IMR-90 (cell line): ENCODE measurements around the gene ITGA1. TPM values are rescaled to one million over a fixed set of nuclear protein-coding genes. Genes with fewer than 3 reads are reported as not detected.

Experiments used
- ATAC-seq: fragments of 200-7000 bp; cut with Tn5 transposase; 2 replicates; pipeline ENCODE4 v1.9.1; 2020; ENCODE audit warnings: low read depth, mild to moderate bottlenecking, moderate library complexity
- BruUV-seq: library from RNA; stranded (reverse); fragments of 400-500 nt; replicated peaks from 2 replicates; lab custom pipeline; 2021; lab: Mats Ljungman, UMichigan
- CTCF ChIA-PET: fragments of 300-600 bp; formaldehyde crosslinking; extraction: SDS; loops from one replicate; lab custom pipeline; 2021; ENCODE audit warnings: antibody characterized with exemption; lab: Yijun Ruan, JAX
- POLR2A ChIA-PET: fragments of 300-600 bp; sonication (Branson Sonifier 250); formaldehyde crosslinking; loops from one replicate; lab custom pipeline; 2022; ENCODE audit warnings: antibody characterized with exemption; ENCODE audit not compliant: unreplicated experiment; lab: Charles Lee
- DNase-seq: peaks from one replicate; pipeline ENCODE4 v3.0.0; 2013
- H2AFZ ChIP-seq: replicated peaks from 2 replicates; pipeline ENCODE3; 2013; ENCODE audit warnings: low read length, mild to moderate bottlenecking; ENCODE audit not compliant: poor library complexity
- H2AK5ac ChIP-seq: 2 replicates; pipeline ENCODE4 v1.6.1; 2013; ENCODE audit warnings: low read depth, low read length, inconsistent platforms
- H2AK9ac ChIP-seq: replicated peaks from 2 replicates; pipeline ENCODE3; 2013; ENCODE audit warnings: mild to moderate bottlenecking, low read depth, low read length, moderate library complexity; ENCODE audit not compliant: poor library complexity
- H2BK120ac ChIP-seq: 2 replicates; pipeline ENCODE4 v1.6.1; 2013; ENCODE audit warnings: low read depth, low read length, inconsistent platforms
- H2BK15ac ChIP-seq: 3 replicates; pipeline ENCODE4 v1.6.1; 2013; ENCODE audit warnings: low read depth, low read length, inconsistent platforms
- H2BK20ac ChIP-seq: 2 replicates; pipeline ENCODE4 v1.6.1; 2013; ENCODE audit warnings: low read depth, mild to moderate bottlenecking, inconsistent platforms, low read length, moderate library complexity
- H2BK5ac ChIP-seq: 2 replicates; pipeline ENCODE4 v1.6.1; 2013; ENCODE audit warnings: mild to moderate bottlenecking, low read depth, low read length, inconsistent platforms; ENCODE audit not compliant: poor library complexity, severe bottlenecking
- H3K14ac ChIP-seq: replicated peaks from 2 replicates; pipeline ENCODE4 v1.6.1; 2013; ENCODE audit warnings: low read depth, low read length, inconsistent platforms
- H3K18ac ChIP-seq: 2 replicates; pipeline ENCODE4 v1.6.1; 2013; ENCODE audit warnings: low read depth, low read length, control low read depth
- H3K23ac ChIP-seq: 2 replicates; pipeline ENCODE4 v1.6.1; 2013; ENCODE audit warnings: low read depth, low read length, inconsistent platforms
- H3K27ac ChIP-seq: 2 replicates; pipeline ENCODE4 v1.5.1; 2013; ENCODE audit warnings: mild to moderate bottlenecking, control low read depth, low read length; ENCODE audit not compliant: insufficient read depth
- H3K27me3 ChIP-seq: 2 replicates; pipeline ENCODE4 v1.6.1; 2013; ENCODE audit warnings: low read length; ENCODE audit not compliant: control insufficient read depth, insufficient read depth
- H3K36me3 ChIP-seq: 2 replicates; pipeline ENCODE4 v1.6.1; 2013; ENCODE audit warnings: low read length, mixed read lengths; ENCODE audit not compliant: control insufficient read depth, insufficient read depth
- H3K4ac ChIP-seq: 2 replicates; pipeline ENCODE4 v1.6.1; 2013; ENCODE audit warnings: low read depth, low read length, inconsistent platforms
- H3K4me1 ChIP-seq: 2 replicates; pipeline ENCODE4 v1.6.1; 2013; ENCODE audit warnings: low read length, mixed read lengths; ENCODE audit not compliant: control insufficient read depth, insufficient read depth
- H3K4me2 ChIP-seq: 2 replicates; pipeline ENCODE4 v1.6.1; 2013; ENCODE audit warnings: low read depth, mild to moderate bottlenecking, control low read depth, low read length, moderate library complexity
- H3K4me3 ChIP-seq: 2 replicates; pipeline ENCODE4 v1.5.1; 2013; ENCODE audit warnings: low read depth, mild to moderate bottlenecking, control low read depth, low read length, moderate library complexity; ENCODE audit not compliant: insufficient read depth
- H3K56ac ChIP-seq: 2 replicates; pipeline ENCODE4 v1.6.1; 2013; ENCODE audit warnings: low read length, inconsistent platforms; ENCODE audit not compliant: insufficient read depth; ENCODE audit errors: extremely low read depth
- H3K79me1 ChIP-seq, 2 experiments: 2 replicates each; pipeline ENCODE4 v1.6.1; 2013; ENCODE audit warnings: low read length in 2 of 2, inconsistent platforms in 1 of 2, low read depth in 1 of 2
- H3K9ac ChIP-seq: 2 replicates; pipeline ENCODE4 v1.6.1; 2013; ENCODE audit warnings: low read depth, low read length, control low read depth
- H3K9me1 ChIP-seq: 2 replicates; pipeline ENCODE4 v1.6.1; 2013; ENCODE audit warnings: low read length, inconsistent platforms; ENCODE audit not compliant: insufficient read depth
- H3K9me3 ChIP-seq: 2 replicates; pipeline ENCODE4 v1.6.1; 2013; ENCODE audit warnings: low read length; ENCODE audit not compliant: control insufficient read depth, insufficient read depth
- H4K20me1 ChIP-seq: 2 replicates; pipeline ENCODE4 v1.6.1; 2013; ENCODE audit warnings: low read length, inconsistent platforms; ENCODE audit not compliant: insufficient read depth
- H4K5ac ChIP-seq: 2 replicates; pipeline ENCODE4 v1.6.1; 2013; ENCODE audit warnings: mild to moderate bottlenecking, low read depth, low read length, control low read depth
- H4K8ac ChIP-seq, 2 experiments: 2 replicates each; pipeline ENCODE4 v1.6.1; 2013; ENCODE audit warnings: low read depth in 2 of 2, low read length in 2 of 2, control low read depth in 1 of 2, inconsistent platforms in 1 of 2
- H4K91ac ChIP-seq: 2 replicates; pipeline ENCODE4 v1.6.1; 2013; ENCODE audit warnings: low read depth, low read length, inconsistent platforms; ENCODE audit not compliant: insufficient read depth
- BHLHE40 ChIP-seq: fragments of 150-350 bp; IDR thresholded peaks from 2 replicates; pipeline ENCODE4 v1.6.1; 2016; ENCODE audit warnings: mild to moderate bottlenecking, low read depth, low read length
- CEBPB ChIP-seq: IDR thresholded peaks from 2 replicates; pipeline ENCODE4 v1.6.1; 2012; ENCODE audit warnings: low read depth, low read length, improper control_type of control experiment
- CHD1 ChIP-seq: IDR thresholded peaks from 2 replicates; pipeline ENCODE4 v1.6.1; 2012; ENCODE audit warnings: low read depth, low read length, improper control_type of control experiment
- FOS ChIP-seq: fragments of 150-350 bp; IDR thresholded peaks from 2 replicates; pipeline ENCODE4 v1.6.1; 2016; ENCODE audit warnings: low read depth, low read length
- MAFK ChIP-seq: IDR thresholded peaks from 2 replicates; pipeline ENCODE4 v1.6.1; 2012; ENCODE audit warnings: low read depth, low read length, improper control_type of control experiment
- MAZ ChIP-seq: IDR thresholded peaks from 2 replicates; pipeline ENCODE4 v1.6.1; 2012; ENCODE audit warnings: low read depth, mild to moderate bottlenecking, low read length, improper control_type of control experiment, moderate library complexity, borderline replicate concordance
- MXI1 ChIP-seq: IDR thresholded peaks from 2 replicates; pipeline ENCODE4 v1.6.1; 2012; ENCODE audit warnings: low read depth, mild to moderate bottlenecking, low read length, moderate library complexity, borderline replicate concordance
- NFE2L2 ChIP-seq: fragments of 150-350 bp; IDR thresholded peaks from 2 replicates; pipeline ENCODE4 v1.6.1; 2016; ENCODE audit warnings: low read depth, mild to moderate bottlenecking, low read length
- POLR2A ChIP-seq: IDR thresholded peaks from 2 replicates; pipeline ENCODE4 v1.6.1; 2012; ENCODE audit warnings: mild to moderate bottlenecking, low read depth, low read length
- RAD21 ChIP-seq: IDR thresholded peaks from 2 replicates; pipeline ENCODE4 v1.6.1; 2012; ENCODE audit warnings: low read length, improper control_type of control experiment
- RCOR1 ChIP-seq: IDR thresholded peaks from 2 replicates; pipeline ENCODE4 v1.6.1; 2012; ENCODE audit warnings: mild to moderate bottlenecking, low read length, improper control_type of control experiment; ENCODE audit not compliant: insufficient replicate concordance
- RFX5 ChIP-seq: IDR thresholded peaks from 2 replicates; pipeline ENCODE4 v1.8.0; 2012; ENCODE audit warnings: low read depth, mild to moderate bottlenecking, low read length, moderate library complexity
- SMC3 ChIP-seq: fragments of 150-350 bp; IDR thresholded peaks from 2 replicates; pipeline ENCODE4 v1.6.1; 2016; ENCODE audit warnings: low read depth, mild to moderate bottlenecking, antibody characterized with exemption, low read length, moderate library complexity
- WGBS, 2 experiments: methylation state at CpG; one replicate each; pipeline versions ENCODE4 v1.1.5 to v1.1.7; 2013; ENCODE audit warnings: missing lambda C conversion rate in 2 of 2; ENCODE audit not compliant: insufficient read length in 1 of 2; ENCODE audit errors: extremely low coverage in 2 of 2; 5-methylcytosine and 5-hydroxymethylcytosine counted together
- dilution Hi-C: fragments of 300-500 bp; cut with HindIII; formaldehyde crosslinking; loops from one replicate; pipeline ENCODE4 v1.14.3; 2018; ENCODE audit warnings: low sequenced_read_pairs; ENCODE audit not compliant: unreplicated experiment
- in situ Hi-C: fragments of 300-500 bp; cut with MboI; formaldehyde crosslinking; loops from 3 replicates; pipeline ENCODE4 v1.14.3; 2019; ENCODE audit warnings: low sequenced_read_pairs, inconsistent platforms, mixed read lengths
- intact Hi-C: fragments of 100-400 bp; cut with micrococcal nuclease; formaldehyde crosslinking; loops from 2 replicates; pipeline ENCODE4 v1.10.0; 2022
- polyA plus RNA-seq, 3 experiments: library from polyadenylated mRNA; depleted of rRNA; stranded (reverse); fragments of >200 nt; gene quantifications; 2 replicates each; pipeline ENCODE4 v1.2.3, GENCODE V29; 2012; ENCODE audit warnings: low replicate concordance in 1 of 3
- total RNA-seq: library from RNA; depleted of rRNA; stranded (reverse); fragments of >200 nt; gene quantifications from 2 replicates; pipeline ENCODE4 v1.2.3, GENCODE V29; 2012
- TF ChIP-seq, protein P1 (sequence below): fragments of 150-350 bp; IDR thresholded peaks from 2 replicates; pipeline ENCODE4 v1.6.1; 2017; ENCODE audit warnings: mild to moderate bottlenecking, antibody characterized with exemption, low read length, low read depth
- TF ChIP-seq, protein P2 (sequence below): fragments of 150-350 bp; IDR thresholded peaks from 2 replicates; pipeline ENCODE4 v1.6.1; 2016; ENCODE audit warnings: low read depth, mild to moderate bottlenecking, low read length, moderate library complexity, borderline replicate concordance
- TF ChIP-seq, protein P3 (sequence below): conservative IDR thresholded peaks from 2 replicates; pipeline ENCODE4 v1.5.1; 2012; ENCODE audit warnings: mild to moderate bottlenecking, low read depth, low read length, improper control_type of control experiment

Gene ITGA1
- total and polyA plus RNA-seq, 2 of the 4 experiments (the other 2 are of a cell fraction): 22.3 to 95.2 TPM

DNA sequence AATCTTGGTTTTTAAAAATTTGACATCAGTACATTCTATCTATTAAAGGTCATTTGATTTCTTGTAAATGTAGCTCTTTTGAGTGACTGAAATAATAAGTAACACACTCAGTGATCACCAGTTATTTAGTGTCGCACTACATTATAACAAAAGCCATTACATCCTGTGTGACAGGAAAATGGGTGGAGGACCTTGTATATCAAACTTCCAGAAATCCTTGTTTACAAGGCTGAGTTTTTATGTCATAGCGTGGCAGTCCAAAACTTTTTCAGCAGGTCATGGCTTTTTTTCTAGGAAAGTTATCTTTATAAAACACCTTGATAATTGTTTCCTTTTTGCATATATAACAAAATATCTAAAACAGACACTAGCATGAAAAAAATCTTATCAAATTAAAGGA, 14.4 kb upstream of the ITGA1 start:
- Histone ChIP-seq H2AK5ac (no peak overlapping the region), H2AFZ (no peak overlapping the region), H3K56ac (no peak overlapping the region), H4K91ac (no peak overlapping the region), H2BK20ac (no peak overlapping the region), H3K4me2 (no peak overlapping the region), H4K20me1 (no peaks in the 10 kb centered on the region), H3K23ac (no peak overlapping the region), H2BK120ac (no peak overlapping the region), H3K4me1 (no peaks in the 10 kb centered on the region), H3K4me3 (no peak overlapping the region), H2BK15ac (no peak overlapping the region), H3K9ac (no peak overlapping the region), H3K27ac (no peak overlapping the region), H4K8ac (no peak overlapping the region), H3K14ac (no peak overlapping the region), H3K79me1 (no peaks in the 10 kb centered on the region), H2BK5ac (no peak overlapping the region), H4K5ac (no peak overlapping the region), H3K18ac (no peak overlapping the region), H3K27me3 (no peaks in the 10 kb centered on the region), H3K9me1 (no peaks in the 10 kb centered on the region), H3K9me3 (no peaks in the 10 kb centered on the region), H3K4ac (no peak overlapping the region), H2AK9ac (no peak overlapping the region), H3K36me3 (no peaks in the 10 kb centered on the region)
- intact Hi-C loops: no loop called here
- no peak for TF ChIP-seq SMC3
- no peak for TF ChIP-seq FOS
- TF ChIP-seq RCOR1: no peak
- TF ChIP-seq MXI1: no peak
- no peak for TF ChIP-seq CHD1
- TF ChIP-seq POLR2A: no peak
- TF ChIP-seq, protein P1, sequence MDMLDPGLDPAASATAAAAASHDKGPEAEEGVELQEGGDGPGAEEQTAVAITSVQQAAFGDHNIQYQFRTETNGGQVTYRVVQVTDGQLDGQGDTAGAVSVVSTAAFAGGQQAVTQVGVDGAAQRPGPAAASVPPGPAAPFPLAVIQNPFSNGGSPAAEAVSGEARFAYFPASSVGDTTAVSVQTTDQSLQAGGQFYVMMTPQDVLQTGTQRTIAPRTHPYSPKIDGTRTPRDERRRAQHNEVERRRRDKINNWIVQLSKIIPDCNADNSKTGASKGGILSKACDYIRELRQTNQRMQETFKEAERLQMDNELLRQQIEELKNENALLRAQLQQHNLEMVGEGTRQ: no peak
- no peak for TF ChIP-seq NFE2L2
- TF ChIP-seq MAZ: no peak
- no peak for TF ChIP-seq BHLHE40
- no peak for TF ChIP-seq CEBPB
- TF ChIP-seq, protein P2, sequence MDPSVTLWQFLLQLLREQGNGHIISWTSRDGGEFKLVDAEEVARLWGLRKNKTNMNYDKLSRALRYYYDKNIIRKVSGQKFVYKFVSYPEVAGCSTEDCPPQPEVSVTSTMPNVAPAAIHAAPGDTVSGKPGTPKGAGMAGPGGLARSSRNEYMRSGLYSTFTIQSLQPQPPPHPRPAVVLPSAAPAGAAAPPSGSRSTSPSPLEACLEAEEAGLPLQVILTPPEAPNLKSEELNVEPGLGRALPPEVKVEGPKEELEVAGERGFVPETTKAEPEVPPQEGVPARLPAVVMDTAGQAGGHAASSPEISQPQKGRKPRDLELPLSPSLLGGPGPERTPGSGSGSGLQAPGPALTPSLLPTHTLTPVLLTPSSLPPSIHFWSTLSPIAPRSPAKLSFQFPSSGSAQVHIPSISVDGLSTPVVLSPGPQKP: no peak
- TF ChIP-seq, protein P3, sequence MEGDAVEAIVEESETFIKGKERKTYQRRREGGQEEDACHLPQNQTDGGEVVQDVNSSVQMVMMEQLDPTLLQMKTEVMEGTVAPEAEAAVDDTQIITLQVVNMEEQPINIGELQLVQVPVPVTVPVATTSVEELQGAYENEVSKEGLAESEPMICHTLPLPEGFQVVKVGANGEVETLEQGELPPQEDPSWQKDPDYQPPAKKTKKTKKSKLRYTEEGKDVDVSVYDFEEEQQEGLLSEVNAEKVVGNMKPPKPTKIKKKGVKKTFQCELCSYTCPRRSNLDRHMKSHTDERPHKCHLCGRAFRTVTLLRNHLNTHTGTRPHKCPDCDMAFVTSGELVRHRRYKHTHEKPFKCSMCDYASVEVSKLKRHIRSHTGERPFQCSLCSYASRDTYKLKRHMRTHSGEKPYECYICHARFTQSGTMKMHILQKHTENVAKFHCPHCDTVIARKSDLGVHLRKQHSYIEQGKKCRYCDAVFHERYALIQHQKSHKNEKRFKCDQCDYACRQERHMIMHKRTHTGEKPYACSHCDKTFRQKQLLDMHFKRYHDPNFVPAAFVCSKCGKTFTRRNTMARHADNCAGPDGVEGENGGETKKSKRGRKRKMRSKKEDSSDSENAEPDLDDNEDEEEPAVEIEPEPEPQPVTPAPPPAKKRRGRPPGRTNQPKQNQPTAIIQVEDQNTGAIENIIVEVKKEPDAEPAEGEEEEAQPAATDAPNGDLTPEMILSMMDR: no peak
- TF ChIP-seq RAD21: no peak
- TF ChIP-seq RFX5: no peak
- no peak for TF ChIP-seq MAFK
- in situ Hi-C loops: no loop called here
- ChIA-PET POLR2A (no interaction called here), CTCF (no interaction called here)
- no CpG with 5 or more reads among the region's 2 CpGs for WGBS, 2 experiments
- BruUV-seq: no TSS peak
- ATAC-seq (no peak), DNase-seq (no peak)
- dilution Hi-C loops: no loop called here
